HepG2 (cell line): ENCODE results near the gene PXMP4. TPM values are rescaled to one million over a fixed set of nuclear protein-coding genes. Genes with fewer than 3 reads are reported as not detected.

Source experiments
- ATAC-seq: fragments of 200-7000 bp; cut with Tn5 transposase; 3 replicates; pipeline ENCODE4 v1.9.1; 2020; ENCODE audit warnings: mild to moderate bottlenecking, moderate library complexity
- BruUV-seq: library from RNA; stranded (reverse); fragments of 400-500 nt; replicated peaks from 2 replicates; lab custom pipeline; 2021; lab: Mats Ljungman, UMichigan
- CTCF ChIA-PET: fragments of 300-600 bp; formaldehyde crosslinking; extraction: SDS; loops from one replicate; lab custom pipeline; 2021; ENCODE audit warnings: low total read pairs, inconsistent platforms, low intra/inter-chr PET ratio; lab: Yijun Ruan, JAX
- POLR2A ChIA-PET: fragments of 350-600 bp; sonication (Branson Sonifier 250); formaldehyde crosslinking; loops from one replicate; lab custom pipeline; 2020; ENCODE audit warnings: antibody characterized with exemption, inconsistent platforms; lab: Yijun Ruan, JAX
- DNase-seq: peaks from one replicate; pipeline ENCODE4 v3.0.0-alpha.2; 2015; ENCODE audit warnings: low spot score
- FAIRE-seq: peaks from 3 replicates; lab custom pipeline; 2011; peaks lifted over from hg19 to GRCh38; lab: Jason Lieb, UNC
- H2AFZ ChIP-seq: one replicate; pipeline ENCODE4 v1.6.1; 2011; ENCODE audit warnings: low read length, inconsistent platforms
- H3K27ac ChIP-seq: fragments of 300-600 bp; 3 replicates; pipeline ENCODE4 v1.8.0; 2011; ENCODE audit warnings: mixed run types, mild to moderate bottlenecking, mixed read lengths, low read length, inconsistent platforms; ENCODE audit not compliant: insufficient read depth; ENCODE audit errors: extremely low read length
- H3K27me3 ChIP-seq, 2 experiments: fragments of 200-600 bp in 1 of 2; 2 replicates in 1 of 2; 3 replicates in 1 of 2; pipeline versions ENCODE4 v1.6.0 to v1.8.0; 2011; ENCODE audit warnings: low read length in 2 of 2, mild to moderate bottlenecking in 2 of 2, moderate library complexity in 2 of 2, inconsistent platforms in 1 of 2; ENCODE audit not compliant: insufficient read depth in 2 of 2, control insufficient read depth in 1 of 2
- H3K36me3 ChIP-seq, 2 experiments: fragments of 200-600 bp in 1 of 2; replicated peaks in 1 of 2; 2 replicates in 1 of 2; 3 replicates in 1 of 2; pipeline versions ENCODE4 v1.5.1 to v1.8.0; 2011; ENCODE audit warnings: low read length in 2 of 2, inconsistent platforms in 1 of 2; ENCODE audit not compliant: insufficient read depth in 2 of 2, control insufficient read depth in 1 of 2
- H3K4me1 ChIP-seq: 2 replicates; pipeline ENCODE4 v1.5.1; 2012; ENCODE audit warnings: low read length, inconsistent platforms; ENCODE audit not compliant: insufficient read depth
- H3K4me2 ChIP-seq: 2 replicates; pipeline ENCODE4 v1.6.0; 2011; ENCODE audit warnings: low read depth, low read length, inconsistent platforms
- H3K4me3 ChIP-seq, 3 experiments: fragments of 200-600 bp in 1 of 3; sonication (generic), shearing (Covaris generic) in 1 of 3; replicated peaks in 1 of 3; 2 replicates each; pipeline ENCODE4 v1.5.1; 2011 to 2016; ENCODE audit warnings: low read length in 3 of 3, inconsistent platforms in 2 of 3, low read depth in 2 of 3, mild to moderate bottlenecking in 2 of 3, control low read depth in 1 of 3, mixed read lengths in 1 of 3; ENCODE audit not compliant: insufficient read depth in 1 of 3
- H3K79me2 ChIP-seq: one replicate; pipeline ENCODE4 v1.6.1; 2011; ENCODE audit warnings: low read length, inconsistent platforms; ENCODE audit not compliant: insufficient read depth
- H3K9ac ChIP-seq: 2 replicates; pipeline ENCODE4 v1.6.0; 2011; ENCODE audit warnings: mild to moderate bottlenecking, low read depth, low read length, inconsistent platforms; ENCODE audit not compliant: insufficient read depth
- H3K9me3 ChIP-seq: 2 replicates; pipeline ENCODE4 v1.5.1; 2012; ENCODE audit warnings: mild to moderate bottlenecking, low read length
- H4K20me1 ChIP-seq: 2 replicates; pipeline ENCODE4 v1.6.0; 2011; ENCODE audit warnings: inconsistent platforms, mild to moderate bottlenecking, low read length, moderate library complexity; ENCODE audit not compliant: insufficient read depth
- FIP1L1 ChIP-seq: fragments of 200-400 bp; formaldehyde crosslinking; IDR thresholded peaks from 2 replicates; pipeline ENCODE4 v1.6.1; 2018; ENCODE audit warnings: low read depth, mild to moderate bottlenecking, low read length, moderate library complexity, borderline replicate concordance; ENCODE audit not compliant: insufficient read depth
- GABPB1 ChIP-seq: IDR thresholded peaks from 2 replicates; pipeline ENCODE4 v1.6.1; 2016; ENCODE audit warnings: mild to moderate bottlenecking, missing genetic modification reagents, moderate library complexity, missing compliant biosample characterization
- KAT7 ChIP-seq: IDR thresholded peaks from 2 replicates; pipeline ENCODE4 v1.6.1; 2018; ENCODE audit warnings: borderline replicate concordance, missing compliant biosample characterization
- MED13 ChIP-seq: sonication (generic); formaldehyde crosslinking; IDR thresholded peaks from 2 replicates; pipeline ENCODE4 v1.5.0; 2020; ENCODE audit warnings: missing genetic modification reagents
- MIXL1 ChIP-seq: IDR thresholded peaks from 2 replicates; pipeline ENCODE4 v1.6.1; 2016
- SOX13 ChIP-seq, 3 experiments: fragments of 450-650 bp in 1 of 3; sonication (generic) in 1 of 3; formaldehyde crosslinking in 1 of 3; IDR thresholded peaks in 2 of 3; conservative IDR thresholded peaks in 1 of 3; 2 replicates each; pipeline versions ENCODE4 v1.5.0 to v1.6.1; 2016 to 2020; ENCODE audit warnings: antibody characterized with exemption in 1 of 3, mild to moderate bottlenecking in 1 of 3, missing compliant biosample characterization in 1 of 3, missing genetic modification reagents in 1 of 3, moderate library complexity in 1 of 3
- WIZ ChIP-seq: sonication (generic); formaldehyde crosslinking; IDR thresholded peaks from 2 replicates; pipeline ENCODE4 v1.5.1; 2020; ENCODE audit warnings: mild to moderate bottlenecking, missing genetic modification reagents
- ZBTB7B ChIP-seq: sonication (generic); formaldehyde crosslinking; IDR thresholded peaks from 2 replicates; pipeline ENCODE4 v1.4.0; 2020; ENCODE audit warnings: missing genetic modification reagents
- ZNF543 ChIP-seq: sonication (generic); formaldehyde crosslinking; IDR thresholded peaks from 2 replicates; pipeline ENCODE4 v1.4.0; 2020; ENCODE audit warnings: mild to moderate bottlenecking, missing genetic modification reagents
- WGBS: methylation state at CpG from one replicate; pipeline ENCODE4 v1.1.6; 2017; ENCODE audit warnings: low lambda C conversion rate; 5-methylcytosine and 5-hydroxymethylcytosine counted together
- in situ Hi-C: cut with HindIII; loops from 2 replicates; pipeline ENCODE4 v1.10.0; 2017; ENCODE audit warnings: low pct_unique_long_range_greater_than_20kb; ENCODE audit not compliant: extremely low pct_ligation_motif_present
- intact Hi-C: fragments of 100-400 bp; cut with micrococcal nuclease; formaldehyde crosslinking; loops from one replicate; pipeline ENCODE4 v1.10.0; 2022; ENCODE audit not compliant: unreplicated experiment
- polyA plus RNA-seq, 8 experiments: library from polyadenylated mRNA; depleted of rRNA in 3 of 8; stranded (reverse) in 7 of 8; unstranded in 1 of 8; fragments of >200 nt; fragmentation: Illumina TruSeq in 4 of 8; extraction: Trizol in 4 of 8; gene quantifications; 2 replicates each; pipeline versions ENCODE4 v1.2.1 to v1.2.3, GENCODE V29; 2011 to 2016; ENCODE audit warnings: low read depth in 4 of 8, missing spikeins in 1 of 8, mixed read lengths in 1 of 8; ENCODE audit not compliant: insufficient read depth in 1 of 8
- total RNA-seq, 5 experiments: library from RNA; depleted of rRNA; stranded (reverse); fragments of >200 nt; fragmentation: Illumina TruSeq; extraction: Trizol; gene quantifications; 2 replicates each; pipeline ENCODE4 v1.2.3, GENCODE V29; 2016; ENCODE audit warnings: low read depth in 1 of 5
- TF ChIP-seq, protein P1 (sequence below): sonication (generic); formaldehyde crosslinking; IDR thresholded peaks from 2 replicates; pipeline ENCODE4 v1.4.0; 2020; ENCODE audit warnings: missing genetic modification reagents
- TF ChIP-seq, protein P2 (sequence below): IDR thresholded peaks from 2 replicates; pipeline ENCODE4 v1.6.1; 2016; ENCODE audit warnings: low read depth, control low read depth
- TF ChIP-seq, protein P3 (sequence below): sonication (generic); formaldehyde crosslinking; IDR thresholded peaks from 2 replicates; pipeline ENCODE4 v1.4.0; 2020; ENCODE audit warnings: mild to moderate bottlenecking, missing genetic modification reagents

The PXMP4 gene
- total and polyA plus RNA-seq, 2 of the 13 experiments (the other 11 are each of a cell fraction or from before 2014, with no cell fraction given), result not detected

DNA sequence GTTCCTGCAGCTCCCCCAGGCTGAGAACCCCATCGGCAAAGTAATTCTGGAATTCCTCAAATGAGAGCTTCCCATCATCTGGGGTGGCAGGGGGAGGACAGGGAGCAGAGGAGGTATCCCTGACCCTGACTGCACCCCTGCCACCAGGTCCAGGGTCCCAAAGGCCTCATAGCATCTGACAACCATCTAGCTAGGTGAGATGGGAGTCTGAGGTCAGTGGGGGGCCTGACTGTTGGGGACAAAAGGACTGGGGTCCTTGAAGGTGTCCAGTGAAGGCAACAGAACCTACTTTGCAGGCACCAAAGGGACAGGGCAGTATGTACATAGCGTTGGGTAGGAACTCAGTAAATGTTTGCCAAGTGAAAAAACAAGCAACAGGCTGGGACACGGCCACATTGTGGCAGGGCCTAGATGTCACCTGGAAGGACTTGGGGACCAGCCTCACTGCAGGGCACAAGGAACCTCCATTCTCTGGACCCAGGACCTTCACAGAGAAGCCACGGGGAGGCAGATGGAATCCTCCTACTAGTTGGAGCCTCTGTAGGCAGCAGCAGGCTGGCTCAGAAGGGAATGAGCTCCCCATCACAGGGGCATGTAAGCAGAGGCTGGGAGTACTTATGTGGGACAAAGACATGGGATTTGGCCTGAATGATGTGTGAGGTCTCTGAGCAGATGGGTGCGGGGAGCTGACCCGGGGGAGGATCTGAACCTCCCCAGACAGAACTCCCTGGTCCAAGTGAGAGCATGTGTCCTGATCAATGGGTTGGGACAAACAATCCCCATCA, 49.2 kb downstream of the PXMP4 start:
- H3K79me2 ChIP-seq, result peaks cover 24% of the 10 kb centered on the region
- H3K27me3 ChIP-seq, result peaks cover 0 to 3% of the 10 kb centered on the region in 2 experiments; a peak in 1 of 5 replicates
- peak overlapping the region; percentile 83; the same call in 1 of the 2 replicates for H3K4me2 ChIP-seq
- H3K4me1 ChIP-seq, result peaks cover 48% of the 10 kb centered on the region
- 0 out of 2 replicates have a peak, but pooled peaks cover 3% of the 10 kb centered on the region for H4K20me1 ChIP-seq
- FAIRE-seq (no peak), ATAC-seq (no peak), DNase-seq (no peak)
- H3K36me3 ChIP-seq, result peaks cover 19 to 41% of the 10 kb centered on the region in 2 experiments
- BruUV-seq, result no TSS peak
- 75% methylated on average over 6 of the region's 6 CpGs for WGBS
- in situ Hi-C loops, result no loop called here
- no peaks in the 10 kb centered on the region for H3K9me3 ChIP-seq
- ChIA-PET CTCF (no interaction called here), POLR2A (no interaction called here)
- no peak overlapping the region for H3K4me3 ChIP-seq
- intact Hi-C loops, result loop anchor here (5.0 kb wide), 2 partner anchors 61 to 326 kb away; partner anchors contain the start of gene ZNF341
- no peak overlapping the region for H2AFZ ChIP-seq
- H3K27ac ChIP-seq, result no peak overlapping the region
- peak overlapping the region; percentile 7; the same call in 1 of the 2 replicates for H3K9ac ChIP-seq
- TF ChIP-seq WIZ (CRISPR knock-in tag), result no peak
- TF ChIP-seq ZBTB7B, result no peak
- no peak for TF ChIP-seq MIXL1 (CRISPR knock-in tag)
- TF ChIP-seq GABPB1 (CRISPR knock-in tag), result 0 out of 2 replicates have a peak, but pooled peaks have one; percentile 16
- TF ChIP-seq, protein P1, sequence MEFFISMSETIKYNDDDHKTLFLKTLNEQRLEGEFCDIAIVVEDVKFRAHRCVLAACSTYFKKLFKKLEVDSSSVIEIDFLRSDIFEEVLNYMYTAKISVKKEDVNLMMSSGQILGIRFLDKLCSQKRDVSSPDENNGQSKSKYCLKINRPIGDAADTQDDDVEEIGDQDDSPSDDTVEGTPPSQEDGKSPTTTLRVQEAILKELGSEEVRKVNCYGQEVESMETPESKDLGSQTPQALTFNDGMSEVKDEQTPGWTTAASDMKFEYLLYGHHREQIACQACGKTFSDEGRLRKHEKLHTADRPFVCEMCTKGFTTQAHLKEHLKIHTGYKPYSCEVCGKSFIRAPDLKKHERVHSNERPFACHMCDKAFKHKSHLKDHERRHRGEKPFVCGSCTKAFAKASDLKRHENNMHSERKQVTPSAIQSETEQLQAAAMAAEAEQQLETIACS, result no peak
- TF ChIP-seq, protein P2, sequence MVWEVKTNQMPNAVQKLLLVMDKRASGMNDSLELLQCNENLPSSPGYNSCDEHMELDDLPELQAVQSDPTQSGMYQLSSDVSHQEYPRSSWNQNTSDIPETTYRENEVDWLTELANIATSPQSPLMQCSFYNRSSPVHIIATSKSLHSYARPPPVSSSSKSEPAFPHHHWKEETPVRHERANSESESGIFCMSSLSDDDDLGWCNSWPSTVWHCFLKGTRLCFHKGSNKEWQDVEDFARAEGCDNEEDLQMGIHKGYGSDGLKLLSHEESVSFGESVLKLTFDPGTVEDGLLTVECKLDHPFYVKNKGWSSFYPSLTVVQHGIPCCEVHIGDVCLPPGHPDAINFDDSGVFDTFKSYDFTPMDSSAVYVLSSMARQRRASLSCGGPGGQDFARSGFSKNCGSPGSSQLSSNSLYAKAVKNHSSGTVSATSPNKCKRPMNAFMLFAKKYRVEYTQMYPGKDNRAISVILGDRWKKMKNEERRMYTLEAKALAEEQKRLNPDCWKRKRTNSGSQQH (CRISPR knock-in tag), result no peak
- TF ChIP-seq SOX13 (IDR thresholded peaks at IDR 0.05), result no peak
- 0 out of 4 replicates have a peak, but pooled peaks of 1 of the 2 experiments have one; percentile 19 for TF ChIP-seq SOX13 (CRISPR knock-in tag; conservative IDR thresholded peaks at IDR 0.05 in 1 of 2, IDR thresholded peaks at IDR 0.05 in 1 of 2)
- no peak for TF ChIP-seq ZNF543
- TF ChIP-seq KAT7 (CRISPR knock-in tag), result no peak
- TF ChIP-seq MED13 (CRISPR knock-in tag), result no peak
- TF ChIP-seq, protein P3, sequence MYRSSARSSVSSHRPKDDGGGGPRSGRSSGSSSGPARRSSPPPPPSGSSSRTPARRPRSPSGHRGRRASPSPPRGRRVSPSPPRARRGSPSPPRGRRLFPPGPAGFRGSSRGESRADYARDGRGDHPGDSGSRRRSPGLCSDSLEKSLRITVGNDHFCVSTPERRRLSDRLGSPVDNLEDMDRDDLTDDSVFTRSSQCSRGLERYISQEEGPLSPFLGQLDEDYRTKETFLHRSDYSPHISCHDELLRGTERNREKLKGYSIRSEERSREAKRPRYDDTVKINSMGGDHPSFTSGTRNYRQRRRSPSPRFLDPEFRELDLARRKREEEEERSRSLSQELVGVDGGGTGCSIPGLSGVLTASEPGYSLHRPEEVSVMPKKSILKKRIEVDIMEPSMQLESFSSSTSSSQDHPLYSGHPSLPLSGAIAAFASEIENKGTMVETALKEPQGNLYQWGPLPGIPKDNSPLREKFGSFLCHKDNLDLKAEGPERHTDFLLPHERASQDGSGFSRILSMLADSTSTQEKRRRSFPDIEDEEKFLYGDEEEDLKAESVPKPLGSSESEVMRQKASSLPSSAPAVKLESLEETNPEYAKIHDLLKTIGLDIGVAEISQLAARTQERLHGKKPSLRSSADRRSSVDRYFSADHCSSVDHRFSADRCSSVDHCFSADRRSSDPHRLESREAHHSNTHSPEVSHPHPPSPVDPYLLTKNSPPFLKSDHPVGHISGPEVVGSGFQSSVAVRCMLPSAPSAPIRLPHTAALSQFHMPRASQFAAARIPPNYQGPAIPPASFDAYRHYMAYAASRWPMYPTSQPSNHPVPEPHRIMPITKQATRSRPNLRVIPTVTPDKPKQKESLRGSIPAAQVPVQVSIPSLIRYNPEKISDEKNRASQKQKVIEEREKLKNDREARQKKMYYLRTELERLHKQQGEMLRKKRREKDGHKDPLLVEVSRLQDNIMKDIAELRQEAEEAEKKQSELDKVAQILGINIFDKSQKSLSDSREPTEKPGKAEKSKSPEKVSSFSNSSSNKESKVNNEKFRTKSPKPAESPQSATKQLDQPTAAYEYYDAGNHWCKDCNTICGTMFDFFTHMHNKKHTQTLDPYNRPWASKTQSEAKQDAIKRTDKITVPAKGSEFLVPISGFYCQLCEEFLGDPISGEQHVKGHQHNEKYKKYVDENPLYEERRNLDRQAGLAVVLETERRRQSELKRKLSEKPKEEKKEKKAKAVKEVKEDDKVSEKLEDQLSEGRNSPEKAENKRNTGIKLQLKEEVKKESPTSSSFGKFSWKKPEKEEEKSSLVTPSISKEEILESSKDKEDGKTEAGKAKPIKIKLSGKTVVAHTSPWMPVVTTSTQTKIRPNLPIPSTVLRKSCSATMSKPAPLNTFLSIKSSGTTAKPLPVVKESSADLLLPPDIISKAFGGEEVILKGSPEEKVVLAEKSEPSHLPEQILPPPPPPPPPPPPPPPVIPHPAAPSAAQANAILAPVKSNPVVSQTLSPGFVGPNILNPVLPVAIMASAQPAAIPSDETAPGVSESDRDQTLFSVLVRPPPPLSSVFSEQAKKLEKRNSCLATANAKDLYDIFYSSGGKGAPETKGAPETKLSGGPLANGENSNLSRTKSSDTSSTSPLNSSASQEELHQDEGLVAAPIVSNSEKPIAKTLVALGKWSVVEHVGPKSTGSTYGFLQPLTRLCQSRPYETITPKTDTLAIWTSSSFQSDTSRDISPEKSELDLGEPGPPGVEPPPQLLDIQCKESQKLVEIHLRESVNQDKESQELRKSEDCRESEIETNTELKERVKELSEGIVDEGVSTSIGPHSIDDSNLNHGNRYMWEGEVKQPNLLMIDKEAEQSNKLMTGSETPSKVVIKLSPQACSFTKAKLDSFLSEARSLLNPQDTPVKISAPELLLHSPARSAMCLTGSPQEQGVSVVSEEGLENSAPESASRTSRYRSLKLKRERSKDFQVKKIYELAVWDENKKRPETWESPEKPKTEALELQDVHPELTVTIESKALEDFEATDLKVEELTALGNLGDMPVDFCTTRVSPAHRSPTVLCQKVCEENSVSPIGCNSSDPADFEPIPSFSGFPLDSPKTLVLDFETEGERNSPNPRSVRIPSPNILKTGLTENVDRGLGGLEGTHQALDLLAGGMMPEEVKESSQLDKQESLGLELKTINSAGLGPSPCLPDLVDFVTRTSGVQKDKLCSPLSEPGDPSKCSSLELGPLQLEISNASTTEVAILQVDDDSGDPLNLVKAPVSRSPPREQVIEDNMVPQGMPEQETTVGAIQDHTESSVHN (CRISPR knock-in tag), result peak; percentile 81; the same call in 1 of the 2 replicates
- TF ChIP-seq FIP1L1, result no peak
